Neutrophil (primary cell): ENCODE data around the gene ARFGEF3.

ENCODE experiments used
- H3K27ac ChIP-seq: fragments of 200-600 bp; sonication (generic); 2 replicates; pipeline ENCODE4 v1.5.1; 2016; ENCODE audit warnings: mild to moderate bottlenecking, moderate library complexity
- H3K27me3 ChIP-seq: fragments of 200-600 bp; sonication (generic); 2 replicates; pipeline ENCODE4 v1.6.0; 2016; ENCODE audit warnings: mild to moderate bottlenecking
- H3K36me3 ChIP-seq: fragments of 200-600 bp; sonication (generic); 2 replicates; pipeline ENCODE4 v1.5.1; 2017
- H3K4me1 ChIP-seq, 2 experiments: fragments of 200-600 bp in 1 of 2; sonication (generic) in 1 of 2; 1 replicate in 1 of 2; 2 replicates in 1 of 2; pipeline versions ENCODE4 v1.5.1 to v1.6.1; 2013 to 2016; ENCODE audit warnings: low read depth in 1 of 2, low read length in 1 of 2, mild to moderate bottlenecking in 1 of 2, moderate library complexity in 1 of 2; ENCODE audit not compliant: control insufficient read depth in 1 of 2, insufficient read depth in 1 of 2
- H3K4me3 ChIP-seq, 2 experiments: fragments of 200-600 bp in 1 of 2; sonication (generic) in 1 of 2; 1 replicate in 1 of 2; 2 replicates in 1 of 2; pipeline ENCODE4 v1.5.1; 2013 to 2016; ENCODE audit warnings: low read depth in 1 of 2, low read length in 1 of 2, mild to moderate bottlenecking in 1 of 2, moderate library complexity in 1 of 2
- H3K9me3 ChIP-seq: fragments of 200-600 bp; sonication (generic); 2 replicates; pipeline ENCODE4 v1.5.1; 2016
- TF ChIP-seq, protein P1 (sequence below): fragments of 200-600 bp; sonication (generic); IDR thresholded peaks from 2 replicates; pipeline ENCODE4 v1.5.1; 2016; ENCODE audit warnings: antibody characterized with exemption

Gene ARFGEF3

DNA sequence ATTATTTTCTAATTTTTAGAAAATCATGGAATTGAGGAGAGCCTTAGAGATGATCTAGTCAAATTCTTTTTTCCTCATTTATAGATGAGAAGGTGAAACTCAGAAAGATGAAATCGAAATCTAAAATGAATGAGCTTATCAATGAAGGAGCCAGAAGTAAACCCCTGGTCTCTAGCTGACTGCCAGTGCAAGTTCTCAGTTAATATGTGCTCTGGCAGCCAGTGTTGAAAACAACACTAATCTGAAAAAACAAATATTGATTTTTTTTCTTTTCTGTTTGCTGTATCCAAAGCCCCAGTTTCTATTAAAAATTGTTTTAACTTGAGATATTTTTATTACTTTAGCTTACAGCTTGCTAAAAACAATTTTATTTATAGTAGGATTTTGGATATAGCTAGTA, 78.0 kb downstream of the ARFGEF3 start:
- no peak overlapping the region for H3K27ac ChIP-seq
- TF ChIP-seq, protein P1, sequence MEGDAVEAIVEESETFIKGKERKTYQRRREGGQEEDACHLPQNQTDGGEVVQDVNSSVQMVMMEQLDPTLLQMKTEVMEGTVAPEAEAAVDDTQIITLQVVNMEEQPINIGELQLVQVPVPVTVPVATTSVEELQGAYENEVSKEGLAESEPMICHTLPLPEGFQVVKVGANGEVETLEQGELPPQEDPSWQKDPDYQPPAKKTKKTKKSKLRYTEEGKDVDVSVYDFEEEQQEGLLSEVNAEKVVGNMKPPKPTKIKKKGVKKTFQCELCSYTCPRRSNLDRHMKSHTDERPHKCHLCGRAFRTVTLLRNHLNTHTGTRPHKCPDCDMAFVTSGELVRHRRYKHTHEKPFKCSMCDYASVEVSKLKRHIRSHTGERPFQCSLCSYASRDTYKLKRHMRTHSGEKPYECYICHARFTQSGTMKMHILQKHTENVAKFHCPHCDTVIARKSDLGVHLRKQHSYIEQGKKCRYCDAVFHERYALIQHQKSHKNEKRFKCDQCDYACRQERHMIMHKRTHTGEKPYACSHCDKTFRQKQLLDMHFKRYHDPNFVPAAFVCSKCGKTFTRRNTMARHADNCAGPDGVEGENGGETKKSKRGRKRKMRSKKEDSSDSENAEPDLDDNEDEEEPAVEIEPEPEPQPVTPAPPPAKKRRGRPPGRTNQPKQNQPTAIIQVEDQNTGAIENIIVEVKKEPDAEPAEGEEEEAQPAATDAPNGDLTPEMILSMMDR, result no peak

DNA sequence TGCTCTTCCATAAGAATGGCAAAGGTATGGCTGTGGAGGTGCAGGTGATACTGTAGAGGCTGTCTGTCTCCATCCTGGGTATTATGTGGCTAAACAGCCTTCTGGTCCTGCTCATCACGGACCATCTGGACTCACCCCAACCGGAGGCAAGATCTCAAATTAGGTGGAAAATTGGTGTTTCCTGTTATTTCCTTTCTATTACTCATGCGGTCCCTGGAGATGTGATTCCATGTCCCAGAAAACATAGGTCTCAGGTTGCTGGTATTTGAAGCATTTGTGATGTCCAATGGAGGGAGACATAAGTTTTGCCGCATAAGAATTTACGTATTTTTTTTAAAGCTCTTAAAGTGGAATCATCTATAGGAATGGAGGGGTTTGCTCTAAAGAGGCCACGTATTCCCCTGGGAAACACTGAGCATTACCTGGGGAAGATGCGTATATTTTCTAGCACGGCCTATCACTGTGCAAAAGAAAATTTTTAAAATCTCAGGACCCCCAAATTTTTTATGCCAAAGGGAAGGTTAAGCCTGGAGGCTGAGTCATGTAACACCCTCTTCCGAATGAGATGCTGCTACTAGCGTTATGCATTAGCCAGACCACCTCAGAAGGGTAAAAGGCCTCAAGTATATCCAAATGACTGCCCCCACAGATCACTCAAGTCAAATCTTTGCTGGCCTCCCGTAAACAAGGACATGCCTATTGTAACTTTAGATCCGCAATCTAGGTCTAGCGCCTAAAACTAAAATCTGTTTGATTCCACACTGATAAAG, 78.9 kb downstream of the ARFGEF3 start:
- no peaks in the 10 kb centered on the region for H3K36me3 ChIP-seq
- H3K27ac ChIP-seq, result no peak overlapping the region
- no peaks in the 10 kb centered on the region for H3K27me3 ChIP-seq
- no peaks in the 10 kb centered on the region for H3K9me3 ChIP-seq
- H3K4me1 ChIP-seq, result no peaks in the 10 kb centered on the region
- H3K4me3 ChIP-seq, result no peak overlapping the region
- TF ChIP-seq, protein P1, result no peak

More for the DNA sequence above, 78.0 kb downstream of the ARFGEF3 start:
- Histone ChIP-seq H3K27me3 (no peaks in the 10 kb centered on the region), H3K4me1 (no peaks in the 10 kb centered on the region), H3K36me3 (no peaks in the 10 kb centered on the region), H3K4me3 (no peak overlapping the region), H3K9me3 (no peaks in the 10 kb centered on the region)

- no peak overlapping the region for H3K27ac ChIP-seq
- H3K9me3 ChIP-seq, result no peaks in the 10 kb centered on the region
- no peaks in the 10 kb centered on the region for H3K27me3 ChIP-seq
- TF ChIP-seq, protein P1, result no peak
- H3K36me3 ChIP-seq, result no peaks in the 10 kb centered on the region
- no peaks in the 10 kb centered on the region for H3K4me1 ChIP-seq
- H3K4me3 ChIP-seq, result no peak overlapping the region
Measured at GRCh38 chr6:138241381-138241780, 79.6 kb downstream of the ARFGEF3 start.

GRCh38 chr6:138241934-138242333, 80.2 kb downstream of the ARFGEF3 start:
- Histone ChIP-seq H3K4me3 (no peak overlapping the region), H3K36me3 (no peaks in the 10 kb centered on the region), H3K9me3 (no peaks in the 10 kb centered on the region), H3K27me3 (no peaks in the 10 kb centered on the region), H3K4me1 (no peaks in the 10 kb centered on the region), H3K27ac (no peak overlapping the region)
- TF ChIP-seq, protein P1, result no peak

GRCh38 chr6:138242987-138243592, 81.4 kb downstream of the ARFGEF3 start:
- H3K36me3 ChIP-seq, result no peaks in the 10 kb centered on the region
- H3K9me3 ChIP-seq, result no peaks in the 10 kb centered on the region
- no peak overlapping the region for H3K4me3 ChIP-seq
- no peaks in the 10 kb centered on the region for H3K27me3 ChIP-seq
- H3K4me1 ChIP-seq, result no peaks in the 10 kb centered on the region
- H3K27ac ChIP-seq, result no peak overlapping the region
- TF ChIP-seq, protein P1, result no peak
